Sigmoid colon (tissue), 4 donors: ENCODE measurements around the gene TNFSF15.

Source experiments
- EP300 ChIP-seq, 4 donors: sonication (generic); formaldehyde crosslinking; IDR thresholded peaks; one replicate each; pipeline ENCODE4 v1.6.1; 2017; ENCODE audit warnings: antibody characterized with exemption in 4 of 4
- POLR2AphosphoS5 ChIP-seq, 4 donors: sonication (generic); formaldehyde crosslinking; IDR thresholded peaks; one replicate each; pipeline ENCODE4 v1.6.1; 2017; ENCODE audit warnings: antibody characterized with exemption in 4 of 4
- TF ChIP-seq, protein P1 (sequence below), 4 experiments: fragments of 450-650 bp in 3 of 4; fragments of 200-600 bp in 1 of 4; IDR thresholded peaks; one replicate each; pipeline ENCODE4 v1.5.1; 2016 to 2019; ENCODE audit warnings: antibody characterized with exemption in 4 of 4, mild to moderate bottlenecking in 3 of 4, moderate library complexity in 2 of 4

DNA sequence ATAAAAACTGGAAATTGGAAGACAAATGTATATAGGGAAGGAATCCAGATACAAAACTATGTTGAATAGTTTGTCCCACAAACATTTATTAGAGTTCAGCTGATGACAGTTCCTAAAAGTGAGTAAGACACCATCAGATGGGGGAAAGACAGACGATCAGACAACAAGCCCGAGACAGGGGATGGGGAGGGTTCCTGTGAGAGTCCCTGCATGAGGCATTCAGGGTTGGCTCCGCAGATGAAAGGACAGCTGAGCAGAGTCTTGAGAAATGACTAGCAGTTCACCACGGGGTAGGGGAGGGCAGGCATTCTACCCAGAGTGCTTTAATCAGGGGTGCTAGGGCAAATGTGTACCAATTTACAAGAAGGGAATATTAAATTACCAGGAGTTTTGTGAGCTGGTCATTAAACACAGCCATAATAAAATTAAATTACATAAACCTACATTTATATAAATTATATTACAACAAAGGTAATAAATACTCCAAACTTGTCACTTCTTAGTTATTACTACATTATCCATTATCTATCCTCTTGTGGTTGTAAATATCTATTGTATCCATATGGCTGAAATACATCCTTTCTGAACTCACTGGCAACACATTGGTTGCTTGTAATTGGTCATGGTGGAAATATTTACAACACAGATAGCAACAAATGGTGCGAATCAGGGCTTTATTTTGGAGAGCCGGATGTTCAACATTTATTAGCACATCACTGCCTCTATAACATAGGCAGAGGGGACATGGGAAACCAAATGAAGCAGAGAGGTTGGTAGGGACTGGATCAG is 27.8 kb downstream of the TNFSF15 start:
- TF ChIP-seq POLR2AphosphoS5 (IDR thresholded peaks at IDR 0.05) (no peak), EP300 (IDR thresholded peaks at IDR 0.05) (no peak)
- TF ChIP-seq, protein P1, sequence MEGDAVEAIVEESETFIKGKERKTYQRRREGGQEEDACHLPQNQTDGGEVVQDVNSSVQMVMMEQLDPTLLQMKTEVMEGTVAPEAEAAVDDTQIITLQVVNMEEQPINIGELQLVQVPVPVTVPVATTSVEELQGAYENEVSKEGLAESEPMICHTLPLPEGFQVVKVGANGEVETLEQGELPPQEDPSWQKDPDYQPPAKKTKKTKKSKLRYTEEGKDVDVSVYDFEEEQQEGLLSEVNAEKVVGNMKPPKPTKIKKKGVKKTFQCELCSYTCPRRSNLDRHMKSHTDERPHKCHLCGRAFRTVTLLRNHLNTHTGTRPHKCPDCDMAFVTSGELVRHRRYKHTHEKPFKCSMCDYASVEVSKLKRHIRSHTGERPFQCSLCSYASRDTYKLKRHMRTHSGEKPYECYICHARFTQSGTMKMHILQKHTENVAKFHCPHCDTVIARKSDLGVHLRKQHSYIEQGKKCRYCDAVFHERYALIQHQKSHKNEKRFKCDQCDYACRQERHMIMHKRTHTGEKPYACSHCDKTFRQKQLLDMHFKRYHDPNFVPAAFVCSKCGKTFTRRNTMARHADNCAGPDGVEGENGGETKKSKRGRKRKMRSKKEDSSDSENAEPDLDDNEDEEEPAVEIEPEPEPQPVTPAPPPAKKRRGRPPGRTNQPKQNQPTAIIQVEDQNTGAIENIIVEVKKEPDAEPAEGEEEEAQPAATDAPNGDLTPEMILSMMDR (IDR thresholded peaks at IDR 0.05) = no peak
